ENCODE measurements around the gene ESAM.

The ESAM gene

DNA sequence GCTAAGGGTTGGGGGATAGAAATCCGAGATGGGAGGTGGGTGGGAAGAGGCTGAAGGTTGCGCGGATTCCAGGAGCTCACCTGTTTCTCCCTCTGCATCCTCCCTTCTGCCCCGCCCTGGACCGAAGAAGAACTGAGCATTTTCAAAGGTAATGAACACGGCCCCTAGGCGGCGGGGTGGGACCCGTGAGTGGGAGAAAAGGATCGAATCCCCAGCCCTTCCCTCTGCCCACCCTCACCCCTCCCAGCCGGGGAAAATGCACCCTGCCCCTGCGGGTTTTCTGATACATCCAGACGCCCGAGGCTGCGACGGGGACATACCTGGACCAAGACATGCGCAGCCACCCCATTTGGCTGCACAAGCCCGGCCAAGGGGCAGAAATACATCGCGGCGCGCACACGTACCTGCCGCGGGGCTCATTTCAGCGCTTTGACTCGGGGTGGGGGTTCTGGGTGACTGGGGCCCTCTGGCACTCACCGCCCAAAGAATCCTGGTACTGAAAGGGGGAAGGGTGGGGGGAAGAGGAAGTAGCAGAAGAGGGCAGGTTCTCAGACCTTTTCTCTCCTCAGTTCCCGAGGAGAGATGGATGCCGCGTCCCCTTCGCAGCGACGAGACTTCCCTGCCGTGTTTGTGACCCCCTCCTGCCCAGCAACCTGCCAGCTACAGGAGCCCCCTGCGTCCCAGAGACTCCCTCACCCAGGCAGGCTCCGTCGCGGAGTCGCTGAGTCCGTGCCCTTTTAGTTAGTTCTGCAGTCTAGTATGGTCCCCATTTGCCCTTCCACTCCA lies 16.1 kb downstream of the ESAM start:
- no peak overlapping the region for H3K27ac ChIP-seq (ENCODE audit: low read depth, low read length)
- H3K36me3 ChIP-seq (ENCODE audit: control insufficient read depth, insufficient read depth, low read length), result no peaks in the 10 kb centered on the region
- H3K27me3 ChIP-seq (ENCODE audit: control insufficient read depth, insufficient read depth, low read length), result peaks cover 29% of the 10 kb centered on the region
- H3K4me3 ChIP-seq (ENCODE audit: low read length), result peak overlapping the region; percentile 77
- no peaks in the 10 kb centered on the region for H3K4me1 ChIP-seq (ENCODE audit: control insufficient read depth, insufficient read depth, low read length)
- H3K9ac ChIP-seq (ENCODE audit: low read length), result peak overlapping the region; percentile 11

DNA sequence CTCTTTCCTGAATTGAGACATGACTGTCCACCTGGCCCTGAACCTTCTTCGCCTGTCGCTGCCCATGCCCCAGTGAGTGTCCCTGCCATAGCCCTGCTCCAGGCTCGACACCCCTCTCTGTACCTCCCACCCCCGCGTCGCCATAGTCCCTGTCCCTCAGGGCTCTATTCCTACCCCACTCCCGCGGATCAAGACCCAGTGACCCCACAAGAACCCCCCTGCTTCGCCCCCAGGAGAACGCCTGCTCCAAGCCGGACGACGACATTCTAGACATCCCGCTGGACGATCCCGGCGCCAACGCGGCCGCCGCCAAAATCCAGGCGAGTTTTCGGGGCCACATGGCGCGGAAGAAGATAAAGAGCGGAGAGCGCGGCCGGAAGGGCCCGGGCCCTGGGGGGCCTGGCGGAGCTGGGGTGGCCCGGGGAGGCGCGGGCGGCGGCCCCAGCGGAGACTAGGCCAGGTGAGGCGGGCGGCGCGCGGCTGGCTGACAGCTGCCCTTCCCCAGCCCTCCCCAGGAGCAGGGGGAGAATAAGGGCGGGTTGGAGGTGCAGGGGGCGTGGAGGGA lies 16.7 kb downstream of the ESAM start:
- no peak overlapping the region for H3K9ac ChIP-seq (ENCODE audit: low read length)
- no peak overlapping the region for H3K4me3 ChIP-seq (ENCODE audit: low read length)
- peaks cover 31% of the 10 kb centered on the region for H3K27me3 ChIP-seq (ENCODE audit: control insufficient read depth, insufficient read depth, low read length)
- H3K27ac ChIP-seq (ENCODE audit: low read depth, low read length), result no peak overlapping the region
- no peaks in the 10 kb centered on the region for H3K4me1 ChIP-seq (ENCODE audit: control insufficient read depth, insufficient read depth, low read length)
- no peaks in the 10 kb centered on the region for H3K36me3 ChIP-seq (ENCODE audit: control insufficient read depth, insufficient read depth, low read length)

DNA sequence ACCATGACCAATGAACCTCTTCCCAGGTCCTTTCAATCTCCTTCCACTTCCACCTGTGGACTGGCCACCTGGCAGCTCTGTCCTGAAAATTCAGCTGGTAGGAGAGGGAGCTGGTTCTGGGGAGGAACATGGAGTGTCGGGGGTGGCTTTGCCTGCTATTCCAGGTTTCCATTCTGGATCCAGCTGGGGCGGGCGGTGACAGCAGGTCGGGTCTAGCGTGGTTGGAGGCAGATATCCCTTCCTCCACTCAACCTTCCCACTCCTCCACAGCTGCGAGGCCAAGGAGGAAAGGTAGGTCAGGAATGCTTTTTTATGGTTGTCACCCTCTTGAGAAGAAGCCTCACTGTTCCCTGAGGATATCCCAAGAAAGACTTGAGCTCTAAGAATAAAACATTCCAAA lies 19.0 kb downstream of the ESAM start:
- peaks cover 32% of the 10 kb centered on the region for H3K27me3 ChIP-seq (ENCODE audit: control insufficient read depth, insufficient read depth, low read length)
- H3K27ac ChIP-seq (ENCODE audit: low read depth, low read length), result no peak overlapping the region
- no peaks in the 10 kb centered on the region for H3K4me1 ChIP-seq (ENCODE audit: control insufficient read depth, insufficient read depth, low read length)
- H3K4me3 ChIP-seq (ENCODE audit: low read length), result no peak overlapping the region
- H3K9ac ChIP-seq (ENCODE audit: low read length), result no peak overlapping the region
- H3K36me3 ChIP-seq (ENCODE audit: control insufficient read depth, insufficient read depth, low read length), result no peaks in the 10 kb centered on the region

DNA sequence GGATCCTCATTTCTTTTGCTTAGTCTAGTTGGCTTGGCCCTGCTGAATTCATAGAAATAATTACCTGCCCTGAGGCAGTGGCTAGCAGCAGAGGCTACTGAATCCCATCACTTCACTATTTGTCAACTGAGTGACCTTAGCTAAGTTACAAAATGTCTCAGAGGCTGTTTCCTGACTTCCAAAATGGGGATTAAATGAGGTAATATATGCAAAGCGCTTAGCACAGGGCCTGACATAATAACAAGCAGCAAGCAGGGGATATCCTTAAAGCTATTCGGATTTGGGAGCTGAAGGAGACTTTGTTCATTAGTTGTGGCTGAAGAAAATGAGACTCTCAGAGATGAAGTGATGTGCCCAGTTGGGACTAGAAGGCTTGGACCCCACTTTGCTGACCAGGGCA lies 19.5 kb downstream of the ESAM start:
- Histone ChIP-seq H3K27me3 (ENCODE audit: control insufficient read depth, insufficient read depth, low read length) (peaks cover 34% of the 10 kb centered on the region), H3K36me3 (ENCODE audit: control insufficient read depth, insufficient read depth, low read length) (no peaks in the 10 kb centered on the region), H3K27ac (ENCODE audit: low read depth, low read length) (no peak overlapping the region), H3K4me1 (ENCODE audit: control insufficient read depth, insufficient read depth, low read length) (no peaks in the 10 kb centered on the region), H3K9ac (ENCODE audit: low read length) (no peak overlapping the region), H3K4me3 (ENCODE audit: low read length) (no peak overlapping the region)

DNA sequence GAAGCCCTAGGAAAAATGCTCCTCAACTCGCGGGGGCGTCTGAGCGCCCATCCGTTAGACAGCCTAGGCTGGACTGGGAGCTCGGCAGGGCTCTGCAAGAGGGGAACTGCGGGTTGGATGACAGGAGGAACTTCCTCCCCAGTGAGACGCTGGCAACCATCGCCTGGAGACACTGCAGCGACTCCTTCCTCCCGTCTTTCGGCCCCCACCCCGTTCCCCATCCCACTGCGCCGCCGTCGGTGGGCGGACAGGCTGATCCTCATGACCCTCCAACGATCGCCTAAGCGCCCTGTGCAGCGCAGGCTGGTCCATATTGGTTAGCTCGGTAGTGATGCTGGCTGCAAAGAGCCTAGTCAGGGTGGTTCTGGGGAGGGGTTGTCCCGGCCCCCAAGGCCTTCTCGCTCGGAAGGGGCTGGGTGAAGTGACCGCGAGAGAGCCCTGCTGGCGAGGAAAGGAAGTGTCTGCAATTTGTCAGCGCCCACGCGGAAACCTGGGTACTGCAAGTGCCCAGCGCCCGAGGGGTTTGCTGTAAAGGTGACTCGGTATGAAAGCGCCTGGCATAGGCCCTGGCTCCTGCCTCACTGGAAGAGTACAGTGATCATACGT lies 21.7 kb downstream of the ESAM start:
- peaks cover 24% of the 10 kb centered on the region for H3K27me3 ChIP-seq (ENCODE audit: control insufficient read depth, insufficient read depth, low read length)
- H3K4me1 ChIP-seq (ENCODE audit: control insufficient read depth, insufficient read depth, low read length), result no peaks in the 10 kb centered on the region
- H3K4me3 ChIP-seq (ENCODE audit: low read length), result peak overlapping the region; percentile 67
- no peak overlapping the region for H3K27ac ChIP-seq (ENCODE audit: low read depth, low read length)
- H3K36me3 ChIP-seq (ENCODE audit: control insufficient read depth, insufficient read depth, low read length), result no peaks in the 10 kb centered on the region
- H3K9ac ChIP-seq (ENCODE audit: low read length), result no peak overlapping the region

DNA sequence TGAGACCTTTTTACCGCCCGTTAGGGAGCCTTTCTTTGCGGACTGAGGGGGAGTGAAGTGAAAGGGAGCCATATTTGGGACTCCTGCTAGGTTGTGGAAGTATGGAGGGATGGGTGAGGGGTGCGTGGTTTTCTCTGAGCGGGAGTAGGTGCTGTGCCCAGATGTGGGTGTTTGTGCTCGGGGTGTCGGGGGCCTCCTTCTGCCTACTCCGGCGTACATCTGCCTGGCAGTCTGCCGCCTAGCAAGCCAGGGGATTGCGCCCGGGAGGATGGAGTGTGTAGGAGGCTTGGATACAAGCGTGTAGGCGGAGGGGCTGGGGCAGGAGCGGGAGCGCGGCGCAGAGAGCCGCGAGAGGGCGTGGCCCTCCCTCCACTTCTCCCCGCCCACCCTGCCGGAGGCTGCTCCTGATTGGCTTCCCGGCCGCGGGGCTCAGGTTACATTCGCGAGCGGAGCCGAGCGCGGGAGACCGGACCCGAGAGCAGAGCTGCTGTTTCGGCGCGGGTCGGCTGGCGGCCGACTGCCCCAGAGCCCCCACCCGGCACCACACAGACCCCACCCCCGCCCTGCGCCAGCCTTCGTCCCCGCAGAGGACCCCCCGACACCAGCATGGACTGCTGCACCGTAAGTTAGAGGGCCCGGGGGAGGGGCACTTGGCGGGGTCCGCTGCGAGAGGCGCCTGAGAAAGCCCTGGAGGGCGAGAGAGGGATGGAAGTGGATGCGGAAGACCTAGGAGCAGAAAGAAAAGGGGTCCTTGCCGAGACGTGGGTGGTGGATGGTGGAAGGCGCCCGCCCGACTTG lies 22.4 kb downstream of the ESAM start, which contains the start of gene NRGN:
NRGN (plus strand) TSS at position 464 of the 798 bp plus-strand sequence; CDS start at position 607, 143 bp downstream.
- Histone ChIP-seq H3K36me3 (ENCODE audit: control insufficient read depth, insufficient read depth, low read length) (no peaks in the 10 kb centered on the region), H3K9ac (ENCODE audit: low read length) (no peak within 1 kb of the TSS), H3K4me1 (ENCODE audit: control insufficient read depth, insufficient read depth, low read length) (no peaks in the 10 kb centered on the region), H3K4me3 (ENCODE audit: low read length) (peak within 1 kb of the TSS; percentile 67), H3K27me3 (ENCODE audit: control insufficient read depth, insufficient read depth, low read length) (peaks cover 18% of the 10 kb centered on the region), H3K27ac (ENCODE audit: low read depth, low read length) (no peak within 1 kb of the TSS)

DNA sequence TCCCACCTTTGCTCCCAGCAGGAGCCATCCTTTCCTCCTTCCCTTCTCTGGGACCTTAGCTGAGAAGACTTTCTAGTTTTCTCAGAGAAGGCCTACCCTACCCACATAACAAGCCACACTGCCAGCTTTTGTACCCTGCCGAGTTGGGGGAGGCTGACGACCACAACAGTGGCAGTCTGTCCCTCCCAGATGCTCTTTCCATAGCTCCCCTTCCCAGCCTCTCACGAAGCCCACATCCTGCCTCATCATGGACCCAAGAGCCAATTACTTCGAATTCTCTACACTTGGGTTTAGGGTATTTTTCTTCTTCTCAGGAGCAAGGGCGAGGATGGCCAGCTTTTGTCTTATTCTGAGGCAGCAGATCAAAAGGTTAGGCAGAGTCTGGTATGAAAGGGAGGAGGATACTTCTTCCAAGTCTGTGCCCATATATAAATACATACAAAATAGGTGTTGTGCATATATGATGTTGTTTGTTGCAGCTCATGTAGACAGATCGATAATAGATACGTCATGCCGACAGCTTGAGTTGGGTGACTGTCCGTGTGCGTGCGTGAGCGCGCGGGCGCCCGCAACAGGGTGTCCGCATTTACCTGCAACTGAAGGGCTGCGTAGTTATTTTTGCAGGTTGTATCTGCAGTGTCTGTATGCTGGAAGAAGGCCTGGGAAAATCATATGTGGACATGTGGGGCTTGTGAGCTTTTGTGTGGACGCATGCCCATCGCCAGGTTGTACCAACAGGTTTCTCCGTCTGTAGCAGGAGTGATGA lies 23.2 kb downstream of the ESAM start:
- Histone ChIP-seq H3K9ac (ENCODE audit: low read length) (no peak overlapping the region), H3K27ac (ENCODE audit: low read depth, low read length) (no peak overlapping the region), H3K4me3 (ENCODE audit: low read length) (peak overlapping the region; percentile 62), H3K4me1 (ENCODE audit: control insufficient read depth, insufficient read depth, low read length) (no peaks in the 10 kb centered on the region), H3K36me3 (ENCODE audit: control insufficient read depth, insufficient read depth, low read length) (no peaks in the 10 kb centered on the region), H3K27me3 (ENCODE audit: control insufficient read depth, insufficient read depth, low read length) (peaks cover 16% of the 10 kb centered on the region)

DNA sequence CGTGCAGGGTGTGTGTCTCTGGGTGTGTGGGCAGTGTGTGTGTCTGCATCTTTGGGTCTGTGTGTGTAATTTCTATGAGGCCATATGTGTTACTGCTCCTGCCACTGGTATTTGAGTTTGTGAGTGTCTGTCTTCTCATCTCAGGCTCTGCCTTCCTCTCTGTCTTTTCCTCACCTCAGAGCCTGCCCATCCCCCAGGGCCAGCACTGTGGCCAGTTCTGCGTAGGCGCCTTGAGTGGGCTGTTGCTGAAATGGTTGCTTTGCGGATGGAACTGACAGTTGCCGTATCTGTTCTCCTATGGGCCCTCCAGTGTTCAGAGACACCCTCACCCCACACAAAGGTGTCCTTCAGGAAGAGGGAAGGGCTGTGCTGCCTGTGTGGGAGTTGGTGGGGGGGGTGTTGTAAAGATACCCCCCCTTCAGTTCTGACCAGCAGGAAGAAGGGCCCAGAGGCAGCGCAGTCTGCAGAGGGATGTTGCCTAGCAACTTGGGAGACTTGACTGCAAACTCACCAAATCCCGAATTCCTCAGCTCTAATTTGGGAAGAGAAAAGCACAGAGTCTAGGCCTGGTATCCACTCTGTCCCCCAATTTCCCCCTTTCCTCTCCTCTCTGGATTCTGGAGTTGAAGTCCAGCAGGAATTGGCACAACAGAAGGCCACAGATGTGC lies 24.3 kb downstream of the ESAM start:
- Histone ChIP-seq H3K27me3 (ENCODE audit: control insufficient read depth, insufficient read depth, low read length) (peaks cover 13% of the 10 kb centered on the region), H3K4me3 (ENCODE audit: low read length) (no peak overlapping the region), H3K4me1 (ENCODE audit: control insufficient read depth, insufficient read depth, low read length) (no peaks in the 10 kb centered on the region), H3K36me3 (ENCODE audit: control insufficient read depth, insufficient read depth, low read length) (no peaks in the 10 kb centered on the region), H3K9ac (ENCODE audit: low read length) (no peak overlapping the region), H3K27ac (ENCODE audit: low read depth, low read length) (no peak overlapping the region)

DNA sequence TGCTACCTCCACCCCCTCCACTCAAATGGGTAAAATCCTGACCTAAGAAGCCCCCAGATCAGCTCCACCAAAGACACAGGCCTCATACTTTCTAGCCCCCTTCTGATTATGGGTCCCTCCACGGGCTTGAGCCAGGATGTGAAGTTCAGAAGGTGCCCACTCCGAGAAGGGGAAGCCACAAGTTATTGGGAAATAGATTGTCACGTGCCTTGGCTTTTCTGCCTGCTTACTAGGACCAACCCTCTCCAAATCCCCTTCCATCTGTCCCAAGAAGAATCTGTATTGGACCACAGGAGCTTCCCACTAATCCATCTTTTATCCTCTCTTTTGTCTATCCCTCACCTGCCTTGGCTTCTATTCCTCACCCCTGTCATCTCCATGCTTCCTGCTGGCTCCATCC lies 25.4 kb downstream of the ESAM start:
- Histone ChIP-seq H3K27me3 (ENCODE audit: control insufficient read depth, insufficient read depth, low read length) (peaks cover 10% of the 10 kb centered on the region), H3K4me3 (ENCODE audit: low read length) (no peak overlapping the region), H3K9ac (ENCODE audit: low read length) (no peak overlapping the region), H3K36me3 (ENCODE audit: control insufficient read depth, insufficient read depth, low read length) (no peaks in the 10 kb centered on the region), H3K27ac (ENCODE audit: low read depth, low read length) (no peak overlapping the region), H3K4me1 (ENCODE audit: control insufficient read depth, insufficient read depth, low read length) (no peaks in the 10 kb centered on the region)

DNA sequence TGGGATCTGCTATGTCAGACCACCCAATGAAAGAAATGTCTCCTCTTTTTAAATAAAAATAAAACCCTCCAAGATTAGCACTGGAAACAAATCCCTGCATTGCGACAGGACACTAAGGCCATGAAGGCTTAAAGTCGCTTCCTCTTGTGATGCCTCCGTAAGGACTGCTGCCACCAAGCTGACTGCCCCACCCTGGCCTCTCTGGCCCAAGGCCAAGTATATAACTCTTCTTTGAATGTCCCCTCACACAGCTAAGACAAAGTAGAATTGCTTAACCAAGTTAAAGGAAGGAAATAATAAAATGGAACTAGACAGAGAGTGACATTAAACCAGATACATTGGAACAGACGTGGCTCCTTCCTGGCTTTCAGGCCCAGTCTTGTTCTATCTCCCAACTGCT lies 29.9 kb downstream of the ESAM start:
- Histone ChIP-seq H3K36me3 (ENCODE audit: control insufficient read depth, insufficient read depth, low read length) (no peaks in the 10 kb centered on the region), H3K27ac (ENCODE audit: low read depth, low read length) (no peak overlapping the region), H3K9ac (ENCODE audit: low read length) (no peak overlapping the region)

DNA sequence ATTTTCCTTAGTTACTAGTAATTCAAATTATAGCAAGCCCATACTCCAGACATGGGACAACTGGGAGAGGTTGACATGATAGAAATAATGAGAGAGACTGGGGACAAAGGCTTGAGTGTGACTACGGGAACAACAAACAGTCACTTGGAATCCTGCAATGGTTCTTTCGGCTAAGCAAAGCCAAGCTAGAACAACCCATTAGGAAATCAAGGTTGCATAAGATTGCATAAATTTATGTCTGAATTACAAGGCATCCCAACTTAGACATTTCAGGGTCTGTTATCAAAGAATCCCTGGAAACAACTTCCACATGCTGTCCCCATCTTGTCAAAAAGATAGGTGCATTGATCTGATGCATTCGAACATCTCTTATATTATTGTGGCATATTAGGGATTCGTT lies 32.5 kb downstream of the ESAM start:
- H3K27ac ChIP-seq (ENCODE audit: low read depth, low read length), result no peak overlapping the region
- H3K9ac ChIP-seq (ENCODE audit: low read length), result no peak overlapping the region
- H3K36me3 ChIP-seq (ENCODE audit: control insufficient read depth, insufficient read depth, low read length), result no peaks in the 10 kb centered on the region
- no peak overlapping the region for H3K4me3 ChIP-seq (ENCODE audit: low read length)
- H3K4me1 ChIP-seq (ENCODE audit: control insufficient read depth, insufficient read depth, low read length), result no peaks in the 10 kb centered on the region
- no peaks in the 10 kb centered on the region for H3K27me3 ChIP-seq (ENCODE audit: control insufficient read depth, insufficient read depth, low read length)

More for the DNA sequence above, 29.9 kb downstream of the ESAM start:
- Histone ChIP-seq H3K4me1 (ENCODE audit: control insufficient read depth, insufficient read depth, low read length) (no peaks in the 10 kb centered on the region), H3K27me3 (ENCODE audit: control insufficient read depth, insufficient read depth, low read length) (no peaks in the 10 kb centered on the region), H3K4me3 (ENCODE audit: low read length) (no peak overlapping the region)

Data from rectal smooth muscle tissue (tissue), 1 donor.